SKM-1 treated with dmso at 0.1 percent for 144 hours (cell line): Measurements from ENCODE around the gene NOSIP.
"Not testable (repeated sequence)": the region's sequence is repeated elsewhere in the genome, so short reads cannot be mapped to it uniquely, and the experiment has no call there.

ENCODE experiments used
- DNase-seq: peaks from one replicate; lab custom pipeline; 2025; ENCODE audit not compliant: unreplicated experiment; lab: John Stamatoyannopoulos, UW

NOSIP gene, protein sequence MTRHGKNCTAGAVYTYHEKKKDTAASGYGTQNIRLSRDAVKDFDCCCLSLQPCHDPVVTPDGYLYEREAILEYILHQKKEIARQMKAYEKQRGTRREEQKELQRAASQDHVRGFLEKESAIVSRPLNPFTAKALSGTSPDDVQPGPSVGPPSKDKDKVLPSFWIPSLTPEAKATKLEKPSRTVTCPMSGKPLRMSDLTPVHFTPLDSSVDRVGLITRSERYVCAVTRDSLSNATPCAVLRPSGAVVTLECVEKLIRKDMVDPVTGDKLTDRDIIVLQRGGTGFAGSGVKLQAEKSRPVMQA

GRCh38 chr19:49580264-49581006, at the start of gene NOSIP:
Gene NOSIP (minus strand): TSS chr19:49580556. CDS start chr19:49560691, 19,865 bp downstream.
- DNase-seq = peak; percentile 77

DNA sequence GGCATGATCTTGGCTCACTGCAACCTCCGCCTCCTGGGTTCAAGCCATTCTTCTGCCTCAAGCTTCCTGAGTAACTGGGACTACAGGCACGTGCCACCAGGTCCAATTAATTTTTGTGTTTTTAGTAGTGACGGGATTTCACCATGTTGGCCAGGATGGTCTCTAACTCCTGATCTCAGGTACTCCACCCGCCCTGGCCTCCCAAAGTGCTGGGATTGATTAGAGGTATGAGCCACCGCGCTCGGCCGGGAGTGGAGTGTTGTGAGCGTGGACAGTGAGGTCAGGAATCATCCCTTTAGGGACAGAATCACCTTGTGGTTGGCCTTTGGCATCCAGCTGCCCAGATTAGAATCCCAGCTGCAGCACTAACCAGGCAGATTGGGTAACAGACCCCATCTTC, 49.3 kb upstream of the NOSIP start:
- no peak for DNase-seq

- DNase-seq = no peak
Measured at GRCh38 chr19:49626226-49626625, 45.9 kb upstream of the NOSIP start.

- DNase-seq = no peak
Measured at GRCh38 chr19:49624967-49625910, 44.9 kb upstream of the NOSIP start.

DNA sequence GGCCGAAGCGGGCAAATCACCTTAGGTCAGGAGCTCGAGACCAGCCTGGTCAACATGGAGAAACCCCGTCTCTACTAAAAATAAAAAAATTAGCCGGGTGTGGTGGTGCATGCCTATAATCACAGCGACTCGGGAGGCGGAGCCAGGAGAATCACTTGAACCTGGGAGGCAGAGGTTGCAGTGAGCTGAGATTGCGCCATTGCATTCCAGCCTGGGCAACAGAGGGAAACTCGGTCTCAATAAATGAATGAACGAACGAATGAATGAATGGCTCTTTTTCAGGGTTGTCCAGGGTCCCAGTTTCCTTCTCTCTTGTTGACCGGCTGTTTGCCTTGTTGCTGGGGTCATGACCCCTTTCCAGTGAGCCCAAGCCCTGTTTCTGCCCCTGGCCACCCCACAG, 37.5 kb upstream of the NOSIP start:
- not testable (repeated sequence) for DNase-seq

GRCh38 chr19:49616945-49617344, 36.6 kb upstream of the NOSIP start:
- no peak for DNase-seq

GRCh38 chr19:49616532-49616931, 36.2 kb upstream of the NOSIP start:
- DNase-seq = no peak

DNA sequence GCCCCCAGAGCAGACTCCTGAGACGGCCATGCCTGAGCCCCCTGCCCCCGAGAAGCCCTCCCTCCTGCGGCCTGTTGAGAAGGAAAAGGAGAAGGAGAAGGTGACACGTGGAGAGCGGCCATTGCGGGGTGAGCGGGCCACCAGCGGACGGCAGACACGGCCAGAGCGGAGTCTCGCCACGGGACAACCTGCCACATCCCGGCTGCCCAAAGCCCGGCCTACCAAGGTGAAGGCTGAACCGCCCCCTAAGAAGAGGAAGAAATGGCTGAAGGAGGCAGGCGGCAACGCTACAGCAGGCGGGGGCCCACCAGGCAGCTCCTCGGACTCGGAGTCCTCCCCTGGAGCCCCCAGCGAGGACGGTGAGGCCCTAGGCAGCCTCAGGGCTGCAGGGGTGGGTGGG, 35.5 kb upstream of the NOSIP start:
- DNase-seq = no peak

GRCh38 chr19:49614096-49614833, 33.9 kb upstream of the NOSIP start:
- no peak for DNase-seq

GRCh38 chr19:49613374-49613773, 33.0 kb upstream of the NOSIP start:
- no peak for DNase-seq

- DNase-seq = no peak
Measured at GRCh38 chr19:49609499-49610092, 29.2 kb upstream of the NOSIP start.

DNA sequence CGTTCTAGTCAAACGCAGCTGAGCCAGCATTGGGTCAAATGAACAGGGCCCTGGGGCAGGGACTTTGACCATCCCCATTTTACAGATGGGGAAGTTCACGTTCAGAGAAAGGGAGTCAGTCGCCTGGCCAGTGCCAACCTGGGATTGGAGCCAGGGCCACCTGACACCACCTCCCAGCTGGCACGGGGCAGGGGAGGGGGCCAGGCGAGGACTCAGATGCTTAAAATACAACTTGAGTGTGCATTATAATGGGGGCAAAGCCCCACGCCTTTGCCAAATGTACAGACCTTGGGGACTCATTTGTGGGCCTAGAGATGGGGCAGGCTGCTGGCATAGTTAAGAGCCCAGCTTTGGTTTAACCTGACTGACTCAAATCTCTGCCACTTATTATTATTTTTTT, 25.2 kb upstream of the NOSIP start:
- no peak for DNase-seq

GRCh38 chr19:49602806-49603205, 22.4 kb upstream of the NOSIP start:
- no peak for DNase-seq

DNA sequence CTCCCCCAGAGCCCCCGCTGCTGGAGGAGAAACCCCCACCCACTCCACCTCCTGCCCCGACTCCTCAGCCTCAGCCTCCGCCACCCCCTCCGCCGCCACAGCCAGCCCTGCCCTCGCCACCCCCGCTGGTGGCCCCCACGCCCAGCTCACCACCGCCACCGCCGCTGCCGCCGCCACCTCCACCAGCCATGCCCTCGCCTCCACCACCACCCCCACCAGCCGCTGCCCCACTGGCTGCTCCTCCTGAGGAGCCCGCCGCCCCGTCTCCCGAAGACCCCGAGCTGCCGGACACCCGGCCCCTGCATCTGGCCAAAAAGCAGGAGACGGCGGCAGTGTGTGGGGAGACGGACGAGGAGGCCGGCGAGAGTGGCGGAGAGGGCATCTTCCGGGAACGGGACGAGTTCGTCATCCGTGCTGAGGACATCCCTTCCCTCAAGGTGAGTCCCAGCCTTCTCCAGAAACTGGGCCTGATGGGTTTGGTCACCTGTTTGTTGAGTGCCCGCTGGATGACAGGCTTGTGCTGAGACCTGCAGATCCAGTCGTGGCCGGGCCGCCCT, 21.2 kb upstream of the NOSIP start:
- DNase-seq = no peak

DNA sequence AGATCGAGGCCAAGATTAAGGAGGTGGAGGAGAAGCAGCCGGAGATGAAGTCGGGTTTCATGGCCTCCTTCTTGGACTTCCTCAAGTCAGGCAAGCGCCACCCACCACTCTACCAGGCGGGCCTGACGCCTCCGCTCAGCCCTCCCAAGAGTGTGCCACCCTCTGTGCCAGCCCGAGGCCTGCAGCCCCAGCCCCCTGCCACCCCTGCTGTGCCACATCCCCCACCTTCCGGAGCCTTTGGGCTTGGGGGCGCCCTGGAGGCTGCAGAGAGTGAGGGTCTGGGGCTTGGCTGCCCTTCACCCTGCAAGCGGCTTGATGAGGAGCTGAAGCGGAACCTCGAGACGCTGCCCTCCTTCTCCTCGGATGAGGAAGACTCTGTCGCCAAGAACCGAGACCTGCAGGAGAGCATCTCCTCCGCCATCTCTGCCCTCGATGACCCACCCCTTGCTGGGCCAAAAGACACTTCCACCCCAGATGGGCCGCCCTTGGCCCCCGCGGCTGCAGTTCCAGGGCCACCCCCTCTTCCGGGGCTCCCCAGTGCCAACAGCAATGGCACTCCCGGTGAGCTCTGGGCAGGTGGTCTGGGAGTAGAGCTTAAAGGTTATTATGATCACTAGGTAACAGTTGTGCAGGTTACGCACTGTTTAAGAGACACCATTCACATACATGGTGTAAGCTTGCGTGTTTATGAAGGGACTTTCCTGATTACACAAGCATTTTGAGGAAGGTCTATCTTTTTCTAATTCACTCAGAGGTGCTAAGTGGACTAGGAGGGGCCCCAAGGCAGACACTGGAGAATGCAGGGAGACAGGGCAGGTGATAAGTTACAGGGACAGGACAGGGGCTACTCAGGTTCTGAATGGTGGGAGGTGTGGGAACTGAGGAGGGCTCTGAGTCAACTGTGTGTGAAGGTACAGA, 19.3 kb upstream of the NOSIP start:
- DNase-seq = no peak

- no peak for DNase-seq
Measured at GRCh38 chr19:49597703-49597974, 17.3 kb upstream of the NOSIP start.

GRCh38 chr19:49596954-49597702, 16.8 kb upstream of the NOSIP start:
- DNase-seq = no peak

GRCh38 chr19:49596407-49596806, 16.1 kb upstream of the NOSIP start:
- DNase-seq = no peak
